Activated CD4-positive, alpha-beta memory T cell treated with anti-CD3 and anti-CD28 coated beads for 36 hours (primary cell): ENCODE data around the gene TMEM53. TPM values are rescaled to one million over a fixed set of nuclear protein-coding genes. Genes with fewer than 3 reads are reported as not detected.

ENCODE experiments used
- CTCF ChIA-PET: fragments of 350-600 bp; sonication (Branson Sonifier 250); formaldehyde crosslinking; loops from one replicate; lab custom pipeline; 2021; ENCODE audit warnings: antibody characterized with exemption, inconsistent platforms; lab: Charles Lee
- POLR2A ChIA-PET: fragments of 350-600 bp; sonication (Branson Sonifier 250); formaldehyde crosslinking; loops from one replicate; lab custom pipeline; 2021; ENCODE audit warnings: antibody characterized with exemption; lab: Charles Lee
- DNase-seq: peaks from one replicate; pipeline ENCODE4 v3.0.0-alpha.2; 2020
- H3K27ac Mint-ChIP-seq: one replicate; pipeline ENCODE4 v1.8.0; 2021; ENCODE audit warnings: mixed read lengths
- H3K27me3 Mint-ChIP-seq: one replicate; pipeline ENCODE4 v1.8.0; 2021; ENCODE audit warnings: mixed read lengths
- H3K36me3 Mint-ChIP-seq: one replicate; pipeline ENCODE4 v1.8.0; 2021; ENCODE audit warnings: mixed read lengths
- H3K4me1 Mint-ChIP-seq: one replicate; pipeline ENCODE4 v1.8.0; 2021; ENCODE audit warnings: low read depth, mixed read lengths
- H3K4me3 Mint-ChIP-seq: one replicate; pipeline ENCODE4 v1.8.0; 2021; ENCODE audit warnings: mild to moderate bottlenecking, mixed read lengths
- H3K9me3 Mint-ChIP-seq: one replicate; pipeline ENCODE4 v1.8.0; 2021; ENCODE audit warnings: mixed read lengths
- intact Hi-C: fragments of 100-400 bp; cut with micrococcal nuclease; formaldehyde crosslinking; loops from one replicate; pipeline ENCODE4 v1.15.1; 2023
- total RNA-seq, 2 experiments: library from RNA; stranded (reverse); gene quantifications; one replicate each; pipeline ENCODE4 v1.2.3, GENCODE V29; 2021

TMEM53 gene
- total RNA-seq, 2 experiments from 2014 or later = 5.1 to 6.5 TPM

- Mint-ChIP-seq H3K27ac (no peak overlapping the region), H3K4me3 (no peak overlapping the region), H3K4me1 (no peaks in the 10 kb centered on the region), H3K9me3 (no peaks in the 10 kb centered on the region), H3K36me3 (peaks cover 28% of the 10 kb centered on the region), H3K27me3 (no peaks in the 10 kb centered on the region)
- ChIA-PET CTCF (interaction anchor here (1.1 kb wide), 1 partner anchor 38 kb away, joined by 4 read pairs; no protein-coding TSS in a partner anchor), POLR2A (interaction anchor here (2.1 kb wide), 1 partner anchor 13 kb away, joined by 6 read pairs; no protein-coding TSS in a partner anchor)
- intact Hi-C loops = no loop called here
- no peak for DNase-seq
Measured at GRCh38 chr1:44646261-44647110, 27.8 kb downstream of the TMEM53 start.

DNA sequence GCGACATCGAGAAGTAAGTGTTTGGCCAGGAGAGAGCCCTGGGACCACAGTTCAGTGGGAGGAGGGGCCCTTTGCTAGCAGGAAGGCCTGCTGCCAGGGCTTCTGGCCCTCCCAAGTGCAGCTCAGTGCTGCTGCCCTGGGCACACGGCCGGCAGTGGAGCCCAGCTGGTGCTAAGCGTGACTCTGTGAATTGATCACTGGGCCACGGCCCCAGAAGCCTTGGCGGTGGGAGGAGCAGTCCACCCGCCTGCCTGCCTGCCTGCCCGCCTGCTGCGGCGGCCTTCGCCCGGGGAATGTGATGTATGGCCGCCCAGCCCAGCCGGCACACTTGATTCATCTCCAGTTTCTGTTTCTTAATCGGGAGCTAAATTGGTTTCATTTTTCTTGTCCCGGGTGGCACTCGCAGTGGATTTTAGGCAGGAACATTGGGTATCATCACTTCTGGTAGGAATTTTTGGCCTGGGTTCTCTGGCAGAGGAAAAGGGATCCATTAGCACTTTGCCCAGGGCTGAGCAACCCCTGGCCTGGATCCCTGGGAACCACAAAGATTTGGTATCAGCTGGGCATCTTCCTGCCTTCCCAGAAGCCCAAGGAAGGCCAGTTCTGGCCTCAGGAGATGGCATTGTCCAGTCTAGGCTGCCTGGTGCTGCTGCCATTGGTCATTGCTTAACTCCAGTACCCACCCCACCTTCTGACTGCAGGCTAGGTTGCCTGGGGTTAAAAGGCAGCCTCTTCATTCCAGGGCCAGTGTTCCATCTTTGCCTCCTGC, 28.6 kb downstream of the TMEM53 start:
- intact Hi-C loops = no loop called here
- Mint-ChIP-seq H3K27ac (no peak overlapping the region), H3K4me1 (no peaks in the 10 kb centered on the region), H3K27me3 (no peaks in the 10 kb centered on the region), H3K36me3 (peaks cover 23% of the 10 kb centered on the region), H3K9me3 (no peaks in the 10 kb centered on the region), H3K4me3 (no peak overlapping the region)
- DNase-seq = no peak
- ChIA-PET POLR2A (no interaction called here), CTCF (no interaction called here)

GRCh38 chr1:44644806-44645205, 29.5 kb downstream of the TMEM53 start:
- CTCF ChIA-PET = no interaction called here

GRCh38 chr1:44643721-44644334, 30.5 kb downstream of the TMEM53 start:
- no peaks in the 10 kb centered on the region for H3K27me3 Mint-ChIP-seq
- POLR2A ChIA-PET = interaction anchor here (3.2 kb wide), 1 partner anchor 12 kb away, joined by 17 read pairs; no protein-coding TSS in a partner anchor
- no peaks in the 10 kb centered on the region for H3K4me1 Mint-ChIP-seq
- no peaks in the 10 kb centered on the region for H3K9me3 Mint-ChIP-seq
- H3K4me3 Mint-ChIP-seq = no peak overlapping the region
- intact Hi-C loops = no loop called here
- CTCF ChIA-PET = interaction anchor here (6.4 kb wide), 1 partner anchor 8 kb away, joined by 66 read pairs; no protein-coding TSS in a partner anchor
- no peak for DNase-seq
- H3K27ac Mint-ChIP-seq = no peak overlapping the region
- peaks cover 14% of the 10 kb centered on the region for H3K36me3 Mint-ChIP-seq

More at GRCh38 chr1:44644806-44645205, 29.5 kb downstream of the TMEM53 start:
- H3K27ac Mint-ChIP-seq = no peak overlapping the region
- no peaks in the 10 kb centered on the region for H3K27me3 Mint-ChIP-seq
- intact Hi-C loops = no loop called here
- H3K4me3 Mint-ChIP-seq = no peak overlapping the region
- H3K36me3 Mint-ChIP-seq = peaks cover 16% of the 10 kb centered on the region
- H3K4me1 Mint-ChIP-seq = no peaks in the 10 kb centered on the region
- no peak for DNase-seq
- POLR2A ChIA-PET = no interaction called here
- no peaks in the 10 kb centered on the region for H3K9me3 Mint-ChIP-seq

- ChIA-PET POLR2A (interaction anchor here (1.0 to 3.2 kb wide), 2 partner anchors 10 to 11 kb away, joined by 4 to 17 read pairs; no protein-coding TSS in a partner anchor), CTCF (interaction anchor here (6.4 kb wide), 1 partner anchor 9 kb away, joined by 66 read pairs; no protein-coding TSS in a partner anchor)
- intact Hi-C loops = no loop called here
- DNase-seq = no peak
- Mint-ChIP-seq H3K4me3 (no peak overlapping the region), H3K27ac (no peak overlapping the region), H3K36me3 (peaks cover 13% of the 10 kb centered on the region), H3K27me3 (no peaks in the 10 kb centered on the region), H3K4me1 (no peaks in the 10 kb centered on the region), H3K9me3 (no peaks in the 10 kb centered on the region)
Measured at GRCh38 chr1:44642925-44643324, 31.4 kb downstream of the TMEM53 start.

DNA sequence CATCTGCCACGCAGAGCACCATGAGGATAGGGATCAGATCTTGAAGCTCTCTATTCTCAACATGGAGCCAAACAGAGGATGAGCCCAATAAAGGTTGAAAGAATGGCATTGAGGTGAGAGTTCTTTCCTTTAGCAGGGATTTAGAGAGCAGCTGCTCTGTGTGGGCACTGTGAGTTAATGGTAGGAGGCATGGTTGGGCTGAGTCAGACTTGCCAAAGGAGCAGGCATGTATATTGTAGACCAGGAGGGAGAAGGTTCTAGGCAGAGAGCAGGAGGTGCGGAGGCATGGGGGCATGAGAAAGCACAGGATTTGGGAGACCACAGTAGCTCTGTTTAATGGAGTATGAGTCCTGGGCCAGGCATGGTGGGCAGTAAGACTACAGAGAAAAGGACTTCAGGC, 32.0 kb downstream of the TMEM53 start:
- intact Hi-C loops = no loop called here
- ChIA-PET POLR2A (interaction anchor here (1.0 to 3.2 kb wide), 2 partner anchors 10 to 11 kb away, joined by 4 to 17 read pairs; no protein-coding TSS in a partner anchor), CTCF (interaction anchor here (0.7 to 6.4 kb wide), 3 partner anchors 9 to 13 kb away, joined by 4 to 66 read pairs (median 4); no protein-coding TSS in a partner anchor)
- no peaks in the 10 kb centered on the region for H3K27me3 Mint-ChIP-seq
- no peak for DNase-seq
- H3K4me3 Mint-ChIP-seq = no peak overlapping the region
- no peaks in the 10 kb centered on the region for H3K9me3 Mint-ChIP-seq
- H3K36me3 Mint-ChIP-seq = peaks cover 13% of the 10 kb centered on the region
- peak overlapping the region; percentile 2 for H3K27ac Mint-ChIP-seq
- no peaks in the 10 kb centered on the region for H3K4me1 Mint-ChIP-seq

DNA sequence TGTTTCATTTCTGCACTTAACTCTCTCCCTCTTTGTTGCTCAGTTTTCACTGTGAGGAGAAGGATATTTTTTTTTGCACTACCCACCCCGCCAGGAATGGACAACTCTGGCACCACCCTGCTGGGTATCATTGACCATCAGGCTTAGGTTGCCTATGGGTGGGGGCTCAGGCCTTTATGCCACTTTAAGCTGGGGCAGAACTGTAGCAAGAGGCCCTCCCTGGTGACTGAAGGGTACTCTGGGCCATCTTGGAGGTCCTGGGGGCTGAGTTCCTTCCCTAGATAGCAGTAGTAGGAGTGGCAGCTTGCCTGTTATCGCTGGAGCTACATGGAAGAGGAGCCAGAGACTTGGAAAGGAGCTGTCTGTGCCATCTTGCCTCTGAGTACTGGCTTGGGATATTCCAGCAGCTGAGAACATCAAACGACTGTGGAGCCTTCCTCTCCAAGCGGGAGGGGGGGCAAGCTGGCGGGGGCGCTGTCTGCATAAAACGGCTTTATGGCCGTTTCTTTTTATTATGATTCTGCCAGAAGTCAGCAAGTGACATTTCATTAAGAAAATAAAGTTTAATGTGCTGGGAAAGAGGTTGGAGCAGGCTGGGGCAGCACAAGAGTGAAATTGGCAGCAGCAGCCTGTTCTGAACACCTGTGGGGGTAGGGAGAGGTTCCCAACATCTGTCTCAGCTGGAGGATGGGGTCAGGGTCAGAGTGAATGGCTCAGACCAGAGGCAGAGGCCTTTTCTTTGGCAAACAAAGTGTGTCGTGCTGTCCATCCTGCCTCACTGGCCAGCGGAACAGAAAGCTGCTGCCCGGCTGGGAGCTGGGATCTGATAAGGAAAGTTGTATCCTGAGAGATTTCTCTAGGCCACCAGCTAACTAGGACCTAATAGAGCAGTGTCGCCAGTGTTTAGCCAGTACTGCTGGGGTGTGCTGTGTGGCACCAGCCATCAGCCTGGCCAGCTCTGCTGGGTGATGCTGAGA, 32.9 kb downstream of the TMEM53 start:
- H3K36me3 Mint-ChIP-seq = peaks cover 15% of the 10 kb centered on the region
- H3K4me1 Mint-ChIP-seq = no peaks in the 10 kb centered on the region
- H3K27ac Mint-ChIP-seq = no peak overlapping the region
- CTCF ChIA-PET = interaction anchor here (0.7 to 6.4 kb wide), 3 partner anchors 8 to 14 kb away, joined by 4 to 66 read pairs (median 4); no protein-coding TSS in a partner anchor
- DNase-seq = no peak
- intact Hi-C loops = no loop called here
- H3K4me3 Mint-ChIP-seq = no peak overlapping the region
- no peaks in the 10 kb centered on the region for H3K27me3 Mint-ChIP-seq
- POLR2A ChIA-PET = interaction anchor here (3.2 kb wide), 1 partner anchor 9 kb away, joined by 17 read pairs; no protein-coding TSS in a partner anchor
- no peaks in the 10 kb centered on the region for H3K9me3 Mint-ChIP-seq

DNA sequence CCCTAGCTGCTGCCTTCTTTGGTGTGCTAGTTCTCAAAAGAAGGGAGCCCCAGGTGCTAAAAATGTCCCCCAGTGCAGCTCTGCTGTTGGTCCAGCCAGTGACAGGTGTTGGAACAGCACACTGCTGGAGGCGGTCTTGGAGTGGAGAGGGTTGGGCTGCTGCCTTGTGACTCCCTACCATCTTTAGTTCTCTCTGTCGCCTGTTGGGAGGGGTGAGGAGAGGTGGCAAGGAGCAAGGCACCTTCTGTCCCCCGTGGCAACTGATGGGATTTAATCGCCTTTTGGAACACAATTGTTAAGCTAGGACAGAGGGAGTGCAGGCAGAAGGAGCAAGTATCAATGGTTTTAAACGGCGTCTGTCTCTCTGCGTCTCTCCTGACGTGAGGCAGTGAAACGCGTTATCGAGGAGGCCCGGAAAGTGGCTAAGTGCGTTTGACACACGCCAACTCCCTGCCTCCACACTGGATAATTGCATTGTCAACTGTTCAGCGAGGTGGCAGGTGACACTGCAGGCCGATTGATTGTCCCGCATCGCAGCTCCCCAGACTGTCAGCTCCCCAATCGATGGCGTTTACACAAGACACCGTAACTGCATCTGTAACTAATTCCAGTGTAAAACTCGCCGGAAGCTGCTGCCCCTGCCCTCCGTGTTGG, 34.0 kb downstream of the TMEM53 start:
- intact Hi-C loops = no loop called here
- Mint-ChIP-seq H3K27me3 (no peaks in the 10 kb centered on the region), H3K27ac (no peak overlapping the region), H3K4me1 (peaks cover 2% of the 10 kb centered on the region), H3K36me3 (peaks cover 19% of the 10 kb centered on the region), H3K4me3 (no peak overlapping the region), H3K9me3 (no peaks in the 10 kb centered on the region)
- POLR2A ChIA-PET = no interaction called here
- CTCF ChIA-PET = interaction anchor here (6.4 kb wide), 1 partner anchor 11 kb away, joined by 66 read pairs; no protein-coding TSS in a partner anchor
- no peak for DNase-seq

GRCh38 chr1:44637702-44638411, 36.4 kb downstream of the TMEM53 start:
- H3K4me3 Mint-ChIP-seq = no peak overlapping the region
- intact Hi-C loops = loop anchor here (10.0 kb wide), 2 partner anchors 167 to 1683 kb away; partner anchors contain the start of genes BTBD19, DYNLT4, PLK3 and SLC2A1
- no peaks in the 10 kb centered on the region for H3K9me3 Mint-ChIP-seq
- POLR2A ChIA-PET = interaction anchor here (3.1 kb wide), 1 partner anchor 14 kb away, joined by 15 read pairs; no protein-coding TSS in a partner anchor
- peaks cover 34% of the 10 kb centered on the region for H3K36me3 Mint-ChIP-seq
- CTCF ChIA-PET = interaction anchor here (6.4 kb wide), 1 partner anchor 14 kb away, joined by 66 read pairs; no protein-coding TSS in a partner anchor
- H3K27me3 Mint-ChIP-seq = no peaks in the 10 kb centered on the region
- no peak for DNase-seq
- peaks cover 24% of the 10 kb centered on the region for H3K4me1 Mint-ChIP-seq
- no peak overlapping the region for H3K27ac Mint-ChIP-seq
